Gastrocnemius medialis (tissue), 4 donors: ENCODE measurements around the gene METTL2B.
"Not testable (repeated sequence)": the region's sequence is repeated elsewhere in the genome, so short reads cannot be mapped to it uniquely, and the experiment has no call there.

Source experiments
- POLR2A ChIP-seq, 2 donors: fragments of 450-650 bp; IDR thresholded peaks; one replicate each; pipeline ENCODE4 v1.6.1; 2017; ENCODE audit warnings: antibody characterized with exemption in 2 of 2, mild to moderate bottlenecking in 2 of 2, moderate library complexity in 2 of 2
- TF ChIP-seq, protein P1 (sequence below), 5 experiments: fragments of 450-650 bp in 3 of 5; fragments of 200-600 bp in 2 of 5; sonication (generic) in 2 of 5; IDR thresholded peaks in 4 of 5; conservative IDR thresholded peaks in 1 of 5; 1 replicate in 4 of 5; 2 replicates in 1 of 5; pipeline ENCODE4 v1.5.1; 2016 to 2019; ENCODE audit warnings: antibody characterized with exemption in 5 of 5, mild to moderate bottlenecking in 3 of 5, moderate library complexity in 3 of 5

GRCh38 chr7:128523226-128523931 lies 46.8 kb downstream of the METTL2B start:
- TF ChIP-seq, protein P1, sequence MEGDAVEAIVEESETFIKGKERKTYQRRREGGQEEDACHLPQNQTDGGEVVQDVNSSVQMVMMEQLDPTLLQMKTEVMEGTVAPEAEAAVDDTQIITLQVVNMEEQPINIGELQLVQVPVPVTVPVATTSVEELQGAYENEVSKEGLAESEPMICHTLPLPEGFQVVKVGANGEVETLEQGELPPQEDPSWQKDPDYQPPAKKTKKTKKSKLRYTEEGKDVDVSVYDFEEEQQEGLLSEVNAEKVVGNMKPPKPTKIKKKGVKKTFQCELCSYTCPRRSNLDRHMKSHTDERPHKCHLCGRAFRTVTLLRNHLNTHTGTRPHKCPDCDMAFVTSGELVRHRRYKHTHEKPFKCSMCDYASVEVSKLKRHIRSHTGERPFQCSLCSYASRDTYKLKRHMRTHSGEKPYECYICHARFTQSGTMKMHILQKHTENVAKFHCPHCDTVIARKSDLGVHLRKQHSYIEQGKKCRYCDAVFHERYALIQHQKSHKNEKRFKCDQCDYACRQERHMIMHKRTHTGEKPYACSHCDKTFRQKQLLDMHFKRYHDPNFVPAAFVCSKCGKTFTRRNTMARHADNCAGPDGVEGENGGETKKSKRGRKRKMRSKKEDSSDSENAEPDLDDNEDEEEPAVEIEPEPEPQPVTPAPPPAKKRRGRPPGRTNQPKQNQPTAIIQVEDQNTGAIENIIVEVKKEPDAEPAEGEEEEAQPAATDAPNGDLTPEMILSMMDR (IDR thresholded peaks at IDR 0.05 in 4 of 5, conservative IDR thresholded peaks at IDR 0.05 in 1 of 5): not testable (repeated sequence)
- not testable (repeated sequence) for TF ChIP-seq POLR2A (IDR thresholded peaks at IDR 0.05)
